SK-MEL-5 (cell line): ENCODE results near the gene ICA1L. TPM values are rescaled to one million over a fixed set of nuclear protein-coding genes. Genes with fewer than 3 reads are reported as not detected.
"Not testable (repeated sequence)": the region's sequence is repeated elsewhere in the genome, so short reads cannot be mapped to it uniquely, and the experiment has no call there.

Experiments used
- DNase-seq: peaks from one replicate; pipeline ENCODE4 v3.0.0-alpha.2; 2016; ENCODE audit warnings: low read depth, low spot score
- in situ Hi-C: cut with HindIII; loops from 2 replicates; pipeline ENCODE4 v1.10.0; 2016; ENCODE audit warnings: low sequenced_read_pairs, high pct_unique_total_duplicates, low pct_unique_long_range_greater_than_20kb
- total RNA-seq: library from RNA; depleted of rRNA; stranded (reverse); fragments of >200 nt; shearing (Covaris generic); gene quantifications from 2 replicates; pipeline ENCODE4 v1.2.3, GENCODE V29; 2014

The ICA1L gene
- total RNA-seq, 1 experiment from 2014 or later = 0.61 TPM

- in situ Hi-C loops = no loop called here
- no peak for DNase-seq
Observed at GRCh38 chr2:202861987-202862386, 9.6 kb downstream of the ICA1L start.

DNA sequence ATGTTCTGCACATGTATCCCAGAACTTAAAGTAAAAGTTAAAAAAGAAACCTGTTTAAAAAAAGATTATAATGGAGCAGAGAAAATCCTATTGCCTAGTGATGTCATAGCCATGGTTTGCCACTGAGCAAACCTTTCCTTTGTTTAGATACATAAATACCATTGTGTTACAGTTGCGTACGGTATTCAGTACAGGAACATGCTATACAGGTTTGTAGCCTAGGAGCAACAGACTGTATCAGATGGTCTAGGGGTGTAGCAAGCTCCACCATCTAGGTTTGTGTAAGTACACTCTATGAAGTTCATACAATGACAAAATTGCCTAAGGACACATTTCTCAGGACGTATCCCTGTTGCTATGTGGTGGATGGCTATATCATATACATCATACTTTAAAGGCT, 13.0 kb downstream of the ICA1L start:
- DNase-seq = no peak
- in situ Hi-C loops = no loop called here

DNA sequence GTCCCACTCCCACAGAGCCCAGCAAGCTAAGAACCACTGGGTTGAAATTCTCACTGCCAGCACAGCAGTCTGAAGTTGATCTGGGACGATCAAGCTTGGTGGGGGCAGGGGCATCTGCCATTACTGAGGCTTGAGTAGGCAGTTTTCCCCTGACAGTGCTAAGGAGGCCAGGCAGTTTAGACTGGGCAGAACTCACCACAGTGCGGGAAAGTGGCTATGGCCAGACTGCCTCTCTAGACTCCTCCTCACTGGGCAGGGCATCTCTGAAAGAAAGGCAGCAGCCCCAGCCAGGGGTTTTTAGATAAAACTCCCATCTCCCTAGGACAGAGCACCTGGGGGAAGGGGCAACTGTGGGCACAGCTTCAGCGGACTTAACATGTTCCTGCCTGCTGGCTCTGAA, 22.2 kb downstream of the ICA1L start:
- DNase-seq, in situ Hi-C loops: not testable (repeated sequence)

GRCh38 chr2:202848813-202849212, 22.8 kb downstream of the ICA1L start:
- in situ Hi-C loops = no loop called here
- no peak for DNase-seq

DNA sequence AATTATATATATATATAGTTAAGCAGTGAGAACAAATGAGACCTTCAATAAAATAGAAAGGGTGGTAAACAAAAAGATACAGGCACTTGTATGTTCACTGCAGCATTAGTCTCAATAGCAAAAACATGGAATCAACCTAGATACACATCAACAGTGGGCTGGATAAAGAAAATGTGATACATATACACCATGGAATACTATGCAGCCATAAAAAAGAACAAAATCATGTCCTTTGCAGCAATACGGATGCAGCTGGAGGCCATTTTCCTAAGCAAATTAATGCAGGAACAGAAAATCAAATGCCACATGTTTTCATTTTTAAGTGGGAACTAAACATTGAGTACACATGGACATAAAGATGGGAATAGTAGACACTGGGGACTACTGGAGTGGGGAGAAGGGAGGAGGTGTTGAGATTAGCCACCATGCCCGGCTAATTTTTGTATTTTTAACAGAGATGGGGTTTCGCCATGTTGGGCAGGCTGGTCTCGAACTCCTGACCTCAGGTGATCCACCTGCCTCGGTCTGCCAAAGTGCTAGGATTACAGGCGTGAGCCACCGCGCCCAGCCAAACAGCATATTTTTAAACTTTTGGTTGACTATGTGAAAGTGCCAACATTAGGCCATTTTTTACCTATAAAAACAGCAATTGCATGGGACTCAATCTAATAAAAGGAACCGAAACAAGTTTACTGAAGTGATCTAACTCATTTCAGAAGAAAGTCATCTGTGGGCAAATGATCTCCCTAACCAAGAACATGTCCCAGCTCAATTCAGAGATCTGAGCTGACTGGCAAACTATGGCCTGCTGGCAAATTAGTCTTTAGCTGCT, 23.7 kb downstream of the ICA1L start:
- no peak for DNase-seq
- in situ Hi-C loops = no loop called here

DNA sequence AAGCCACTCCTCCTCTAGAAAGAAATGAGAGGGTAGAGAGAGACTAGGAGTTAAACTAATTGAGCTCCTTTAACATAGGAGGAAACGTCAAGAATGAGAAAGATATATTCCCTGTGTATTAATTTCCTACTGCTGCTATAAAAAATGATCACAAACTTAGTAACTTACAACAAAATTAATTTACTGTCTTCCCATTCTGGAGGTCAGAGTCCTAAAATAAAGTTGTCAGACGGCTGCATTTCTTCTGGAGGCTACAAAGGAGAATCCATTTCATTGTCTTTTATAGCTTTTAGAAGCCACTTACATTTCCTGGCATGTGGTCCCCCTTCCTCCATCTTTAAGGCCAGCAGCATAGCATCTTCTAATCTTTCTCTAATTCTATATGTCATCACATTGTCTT, 26.9 kb downstream of the ICA1L start:
- in situ Hi-C loops = no loop called here
- DNase-seq = no peak

DNA sequence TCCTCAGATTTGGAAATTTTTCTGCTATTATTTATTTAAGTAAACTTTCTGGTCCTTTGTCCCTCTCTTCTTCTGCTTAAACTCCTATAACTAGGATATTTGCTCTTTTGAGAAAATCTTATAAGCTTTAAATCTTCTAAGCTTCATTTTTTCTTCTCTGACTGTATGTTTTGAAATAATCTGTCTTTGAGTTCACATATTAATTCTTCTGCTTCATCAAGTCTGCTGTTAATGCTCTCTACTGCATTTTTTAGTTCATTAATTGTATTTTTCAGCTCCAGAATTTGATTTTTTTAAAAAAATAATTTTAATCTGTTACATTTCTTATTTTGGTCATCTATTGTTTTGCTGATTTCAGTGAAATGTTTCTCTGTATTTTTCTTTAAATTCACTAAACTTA, 28.9 kb downstream of the ICA1L start:
- DNase-seq = no peak
- in situ Hi-C loops = no loop called here

DNA sequence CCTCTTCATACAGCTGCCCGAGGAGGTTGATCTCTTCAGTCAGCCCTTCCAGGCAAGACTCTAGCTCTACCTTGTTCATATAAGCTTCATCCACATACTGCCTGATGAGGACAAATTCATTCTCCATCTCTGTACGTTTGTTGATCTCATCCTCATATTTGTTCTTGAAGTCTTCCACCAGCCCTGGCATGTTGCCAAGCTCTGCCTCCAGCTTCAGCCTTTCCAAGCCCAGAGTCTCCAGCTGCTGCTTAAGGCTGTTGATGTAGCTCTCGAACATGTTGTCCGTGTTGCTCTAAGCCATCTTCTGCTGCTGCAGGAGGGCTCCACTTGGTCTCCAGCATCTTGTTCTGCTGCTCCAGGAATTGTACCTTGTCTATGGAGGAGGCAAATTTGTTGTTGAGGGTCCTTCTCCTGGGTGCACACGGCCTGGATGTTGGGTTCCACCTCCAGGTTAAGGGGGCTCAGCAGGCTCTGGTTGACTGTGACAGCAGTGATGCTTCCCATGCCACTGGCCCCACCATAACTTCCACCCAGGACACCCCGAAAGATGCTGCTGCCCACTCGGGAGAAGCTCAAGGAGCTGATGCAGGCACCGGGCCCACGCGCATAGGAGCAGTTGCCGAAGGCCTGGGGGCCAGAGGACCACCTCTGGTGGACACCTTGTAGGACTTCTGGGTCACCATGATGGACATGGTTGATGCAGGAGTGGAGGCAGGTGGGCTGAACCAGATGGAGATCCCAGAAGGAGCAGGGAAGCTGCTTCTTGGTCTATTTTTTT, 30.3 kb downstream of the ICA1L start:
- no peak for DNase-seq
- in situ Hi-C loops = no loop called here

GRCh38 chr2:202831242-202832220, 40.0 kb downstream of the ICA1L start:
- peak; percentile 82 for DNase-seq
- in situ Hi-C loops = no loop called here

DNA sequence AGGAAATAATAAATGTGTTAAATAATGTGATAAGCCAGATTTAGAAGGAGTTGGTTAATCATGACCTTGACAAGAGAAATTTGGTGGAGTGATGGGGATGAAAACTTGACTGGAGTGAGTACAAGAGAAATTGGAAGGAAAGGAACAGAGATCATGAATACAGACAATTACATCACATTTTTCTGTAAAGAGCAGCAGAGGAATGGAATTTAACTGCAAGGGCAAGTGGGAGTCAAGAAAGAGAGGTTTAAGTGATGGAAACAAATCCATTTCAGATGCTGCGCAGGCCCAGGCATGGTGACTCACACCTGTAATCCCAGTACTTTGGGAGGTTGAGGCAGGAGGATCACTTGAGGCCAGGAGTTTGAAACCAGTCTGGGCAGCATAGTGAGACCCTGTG, 46.7 kb downstream of the ICA1L start:
- in situ Hi-C loops = no loop called here
- DNase-seq = no peak

- in situ Hi-C loops = no loop called here
Observed at GRCh38 chr2:202822411-202822810, 49.2 kb downstream of the ICA1L start.

DNA sequence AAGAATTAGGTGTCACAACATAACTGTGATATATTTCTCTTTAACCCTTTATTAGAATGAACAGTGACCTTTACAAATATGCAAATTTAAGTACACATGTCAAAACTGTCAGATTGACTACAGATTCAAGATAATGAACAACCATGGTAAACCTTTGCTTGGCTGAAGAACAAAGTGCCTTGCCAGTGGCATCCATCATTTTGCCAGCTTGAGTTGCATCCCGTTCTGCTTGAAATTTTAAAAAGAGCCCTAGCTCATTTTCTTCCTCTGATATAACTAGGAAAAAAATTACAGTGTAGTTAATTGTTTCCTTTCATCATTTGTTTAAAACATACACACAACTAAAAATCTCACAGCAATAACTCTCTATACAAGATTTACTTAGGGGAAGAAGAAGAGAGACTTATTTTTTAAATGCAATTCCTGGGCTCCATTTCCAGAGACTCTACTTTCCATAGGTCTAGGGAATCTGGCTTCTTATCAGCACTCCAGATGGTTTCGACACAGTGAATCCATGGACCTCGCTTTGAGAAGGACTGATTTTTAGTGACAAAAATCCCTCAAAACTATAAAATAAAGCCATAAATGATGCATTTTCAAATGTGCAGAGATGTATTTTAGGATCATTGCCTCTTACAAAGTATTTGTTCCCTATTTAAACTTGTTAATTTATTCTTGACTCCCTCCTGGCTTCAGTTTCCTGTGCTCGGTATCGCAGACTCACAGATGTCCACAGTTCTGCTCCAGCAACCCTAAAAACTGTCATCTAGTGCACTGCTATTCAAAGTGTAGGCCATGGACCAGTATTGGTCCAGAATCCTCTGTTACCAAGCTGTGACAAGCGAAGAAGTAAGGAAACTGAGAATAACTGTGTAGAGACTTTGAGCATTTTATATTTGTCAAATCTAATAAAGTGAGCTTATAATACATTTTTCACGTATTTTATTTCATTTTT, 50.1 kb downstream of the ICA1L start:
- in situ Hi-C loops = no loop called here
- DNase-seq = no peak

More at GRCh38 chr2:202822411-202822810, 49.2 kb downstream of the ICA1L start:
- DNase-seq = no peak

- DNase-seq = no peak
- in situ Hi-C loops = no loop called here
Observed at GRCh38 chr2:202818321-202818720, 53.2 kb downstream of the ICA1L start.

- in situ Hi-C loops = no loop called here
- no peak for DNase-seq
Observed at GRCh38 chr2:202817771-202818170, 53.8 kb downstream of the ICA1L start.

DNA sequence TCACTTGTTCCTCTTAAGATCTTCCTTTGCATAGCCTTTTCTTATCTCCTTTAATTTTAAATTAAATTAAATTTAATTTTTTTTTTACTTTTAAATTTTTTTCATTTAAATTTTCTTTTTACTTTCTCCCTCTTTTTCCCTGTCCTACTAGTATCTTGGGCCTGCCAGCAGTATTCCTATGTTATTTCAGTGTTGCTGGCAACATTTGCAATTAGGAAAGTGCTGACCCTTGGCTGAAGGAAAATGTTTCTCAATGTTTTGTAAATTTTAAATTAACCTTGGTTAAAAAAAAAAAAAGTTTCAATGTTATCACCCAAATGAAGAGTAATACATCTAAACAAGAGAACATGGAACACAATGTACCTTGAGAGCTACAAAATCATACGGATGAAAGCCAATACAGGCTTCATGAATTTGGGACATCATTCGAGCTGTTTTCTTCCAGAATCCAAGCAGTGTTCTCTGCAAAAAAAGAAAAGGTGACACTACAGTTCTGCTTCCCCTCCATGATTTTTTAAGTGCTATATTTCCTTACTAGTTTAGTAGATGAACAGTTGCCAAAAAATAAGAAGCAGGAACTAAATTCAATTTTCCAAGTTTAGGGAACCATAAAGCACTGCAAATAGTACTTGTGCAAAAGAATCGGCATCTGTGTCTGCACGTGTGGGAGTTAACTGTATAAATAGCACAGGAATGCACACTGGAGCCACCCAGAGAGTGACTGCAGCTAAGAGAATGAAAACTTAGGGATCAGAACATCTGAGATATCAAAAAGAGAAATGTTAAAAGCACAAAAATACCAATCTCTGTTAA, 55.8 kb downstream of the ICA1L start:
- no peak for DNase-seq
- in situ Hi-C loops = no loop called here

- in situ Hi-C loops = no loop called here
- DNase-seq = no peak
Observed at GRCh38 chr2:202814226-202814625, 57.3 kb downstream of the ICA1L start.
